ENCODE data around the gene FKBP8. TPM values are rescaled to one million over a fixed set of nuclear protein-coding genes. Genes with fewer than 3 reads are reported as not detected.
"Not testable (repeated sequence)": the region's sequence is repeated elsewhere in the genome, so short reads cannot be mapped to it uniquely, and the experiment has no call there.

FKBP8 gene
- polyA plus RNA-seq, 3 donors = 78.0 to 159 (median 81.2) TPM

GRCh38 chr19:18526316-18526715, 17.1 kb downstream of the FKBP8 start:
- WGBS (ENCODE audit: insufficient coverage) = 98% methylated on average over 4 of the region's 9 CpGs
- intact Hi-C loops (cut with micrococcal nuclease) = loop anchor here in 1 of 2 donors (5.0 kb wide), 1 partner anchor 41 kb away; no protein-coding TSS in a partner anchor

DNA sequence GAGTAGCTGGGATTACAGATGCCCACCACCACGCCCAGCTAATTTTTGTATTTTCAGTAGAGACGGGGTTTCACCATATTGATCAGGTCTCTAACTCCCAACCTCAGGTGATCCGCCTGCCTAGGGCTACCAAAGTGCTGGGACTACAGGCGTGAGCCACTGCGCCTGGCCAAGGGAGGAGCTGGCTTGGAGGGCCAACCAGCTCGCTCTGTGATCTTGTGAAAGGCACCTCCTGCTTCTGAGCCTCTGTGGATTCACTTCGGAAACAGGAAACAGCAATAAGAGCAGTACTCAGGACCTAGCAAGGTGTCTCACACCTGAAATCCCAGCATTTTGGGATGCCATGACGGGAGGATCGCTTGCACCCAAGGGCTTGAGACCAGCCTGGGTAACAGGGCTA, 19.5 kb downstream of the FKBP8 start:
- Histone ChIP-seq H3K9me3 (replicated peaks in 1 of 2; ENCODE audit: control insufficient read depth in 1 of 2, insufficient read depth in 1 of 2, low read length in 2 of 2) (no peaks in the 10 kb centered on the region), H3K79me2 (ENCODE audit: insufficient read depth, low read length) (peaks cover 31% of the 10 kb centered on the region), H4K20me1 (ENCODE audit: insufficient read depth, low read length) (peaks cover 29% of the 10 kb centered on the region), H3K4me2 (replicated peaks; ENCODE audit: extremely low read depth, low read length, poor library complexity, severe bottlenecking) (no peak overlapping the region), H3K27me3 (ENCODE audit: control insufficient read depth in 2 of 2, insufficient read depth in 2 of 2, low read length in 2 of 2) (no peaks in the 10 kb centered on the region), H3K4me3 (replicated peaks in 1 of 3; ENCODE audit: low read depth in 2 of 3, low read length in 3 of 3) (no peak overlapping the region), H3K4me1 (ENCODE audit: control insufficient read depth in 1 of 2, insufficient read depth in 2 of 2, low read length in 2 of 2) (peaks cover 21 to 24% of the 10 kb centered on the region in 2 donors), H3K9ac (ENCODE audit: insufficient read depth, low read length, poor library complexity, severe bottlenecking) (no peak overlapping the region), H3K36me3 (replicated peaks in 1 of 2; ENCODE audit: control insufficient read depth in 1 of 2, insufficient read depth in 2 of 2, low read length in 2 of 2) (no peaks in the 10 kb centered on the region), H3K27ac (ENCODE audit: low read depth in 1 of 2, low read length in 2 of 2) (no peak overlapping the region), H2AFZ (ENCODE audit: insufficient read depth, low read depth, low read length, poor library complexity, severe bottlenecking) (no peak overlapping the region)
- peak in 1 of 3 donors; percentile 5 for DNase-seq
- Mint-ChIP-seq H3K27ac (no peak overlapping the region), H3K9me3 (peaks cover 0 to 3% (median 0%) of the 10 kb centered on the region in 7 donors), H3K4me3 (no peak overlapping the region), H3K36me3 (peaks cover 2 to 4% of the 10 kb centered on the region in 2 donors), H3K4me1 (peaks cover 29% of the 10 kb centered on the region), H3K27me3 (ENCODE audit: low read depth in 3 of 3) (peaks cover 0 to 2% (median 0%) of the 10 kb centered on the region in 3 donors)
- 95% methylated on average over 8 of the region's 9 CpGs for WGBS (ENCODE audit: insufficient coverage)
- intact Hi-C loops (cut with micrococcal nuclease) = loop anchor here (2.0 to 5.0 kb wide), 4 partner anchors 33 to 393 kb away; partner anchors contain the start of genes COPE (in 1 of the 2), DDX49 (in 1 of the 2), KLHL26 (in 1 of the 2) and KXD1 (in 1 of the 2)
- no peak for TF ChIP-seq CTCF (IDR thresholded peaks at IDR 0.05)

More at GRCh38 chr19:18526316-18526715, 17.1 kb downstream of the FKBP8 start:
- H3K4me1 ChIP-seq (ENCODE audit: control insufficient read depth in 1 of 2, insufficient read depth in 2 of 2, low read length in 2 of 2) = peaks cover 5 to 8% of the 10 kb centered on the region in 2 donors
- H3K9me3 ChIP-seq (replicated peaks in 1 of 2; ENCODE audit: control insufficient read depth in 1 of 2, insufficient read depth in 1 of 2, low read length in 2 of 2) = no peaks in the 10 kb centered on the region
- Mint-ChIP-seq H3K27ac (peak overlapping the region in 3 of 7 donors; percentile 21 to 50 (median 28)), H3K4me1 (peaks cover 13% of the 10 kb centered on the region), H3K36me3 (peaks cover 4 to 7% of the 10 kb centered on the region in 2 donors), H3K4me3 (no peak overlapping the region), H3K9me3 (peaks cover 0 to 1% (median 0%) of the 10 kb centered on the region in 7 donors), H3K27me3 (ENCODE audit: low read depth in 3 of 3) (peaks cover 0 to 2% (median 0%) of the 10 kb centered on the region in 3 donors)
- H3K27ac ChIP-seq (ENCODE audit: low read depth in 1 of 2, low read length in 2 of 2) = no peak overlapping the region
- H3K27me3 ChIP-seq (ENCODE audit: control insufficient read depth in 2 of 2, insufficient read depth in 2 of 2, low read length in 2 of 2) = no peaks in the 10 kb centered on the region
- peaks cover 2% of the 10 kb centered on the region in 2 donors for H3K36me3 ChIP-seq (replicated peaks in 1 of 2; ENCODE audit: control insufficient read depth in 1 of 2, insufficient read depth in 2 of 2, low read length in 2 of 2)
- no peak for TF ChIP-seq CTCF (IDR thresholded peaks at IDR 0.05)
- no peak overlapping the region for H3K4me3 ChIP-seq (replicated peaks in 1 of 3; ENCODE audit: low read depth in 2 of 3, low read length in 3 of 3)
- H3K79me2 ChIP-seq (ENCODE audit: insufficient read depth, low read length) = peaks cover 6% of the 10 kb centered on the region
- no peak overlapping the region for H3K4me2 ChIP-seq (replicated peaks; ENCODE audit: extremely low read depth, low read length, poor library complexity, severe bottlenecking)
- no peak overlapping the region for H2AFZ ChIP-seq (ENCODE audit: insufficient read depth, low read depth, low read length, poor library complexity, severe bottlenecking)
- H4K20me1 ChIP-seq (ENCODE audit: insufficient read depth, low read length) = peaks cover 4% of the 10 kb centered on the region
- peak in 1 of 3 donors; percentile 3 for DNase-seq
- no peak overlapping the region for H3K9ac ChIP-seq (ENCODE audit: insufficient read depth, low read length, poor library complexity, severe bottlenecking)

DNA sequence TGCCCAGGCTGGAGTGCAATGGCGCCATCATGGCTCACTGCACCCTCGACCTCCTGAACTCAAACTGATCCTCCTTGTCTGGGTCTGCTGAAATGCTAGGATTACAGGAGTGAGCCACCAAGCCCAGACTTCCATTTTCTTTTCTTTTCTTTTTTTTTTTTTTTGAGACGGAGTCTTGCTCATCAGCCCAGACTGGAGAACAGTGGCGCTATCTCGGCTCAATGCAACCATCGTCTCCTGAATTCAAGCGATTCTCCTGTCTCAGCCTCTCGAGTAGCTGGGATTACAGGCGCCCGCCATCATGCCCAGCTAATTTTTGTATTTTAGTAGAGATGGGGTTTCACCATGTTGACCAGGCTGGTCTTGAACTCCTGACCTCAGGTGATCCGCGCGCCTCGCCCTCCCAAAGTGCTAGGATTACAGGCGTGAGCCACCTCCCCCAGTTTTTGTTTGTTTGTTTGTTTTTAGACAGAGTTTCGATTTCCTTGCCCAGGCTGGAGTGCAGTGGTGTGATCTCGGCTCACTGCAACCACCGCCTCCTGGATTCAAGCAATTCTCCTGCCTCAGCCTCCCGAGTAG, 20.4 kb downstream of the FKBP8 start:
- Histone ChIP-seq H3K4me1 (ENCODE audit: control insufficient read depth in 1 of 2, insufficient read depth in 2 of 2, low read length in 2 of 2) (peaks cover 30 to 33% of the 10 kb centered on the region in 2 donors), H3K27ac (ENCODE audit: low read depth in 1 of 2, low read length in 2 of 2) (peak overlapping the region; percentile 37 to 69), H3K4me3 (replicated peaks in 1 of 3; ENCODE audit: low read depth in 2 of 3, low read length in 3 of 3) (peak overlapping the region in 1 of 3 experiments; percentile 32), H3K4me2 (replicated peaks; ENCODE audit: extremely low read depth, low read length, poor library complexity, severe bottlenecking) (peak overlapping the region; percentile 39), H3K79me2 (ENCODE audit: insufficient read depth, low read length) (peaks cover 40% of the 10 kb centered on the region), H4K20me1 (ENCODE audit: insufficient read depth, low read length) (peaks cover 38% of the 10 kb centered on the region)
- H2AFZ ChIP-seq (ENCODE audit: insufficient read depth, low read depth, low read length, poor library complexity, severe bottlenecking); H3K27me3 ChIP-seq (ENCODE audit: control insufficient read depth in 2 of 2, insufficient read depth in 2 of 2, low read length in 2 of 2); H3K9me3 Mint-ChIP-seq; H3K27me3 Mint-ChIP-seq (ENCODE audit: low read depth in 3 of 3); H3K9ac ChIP-seq (ENCODE audit: insufficient read depth, low read length, poor library complexity, severe bottlenecking); H3K36me3 ChIP-seq (replicated peaks in 1 of 2; ENCODE audit: control insufficient read depth in 1 of 2, insufficient read depth in 2 of 2, low read length in 2 of 2); DNase-seq; H3K36me3 Mint-ChIP-seq; H3K9me3 ChIP-seq (replicated peaks in 1 of 2; ENCODE audit: control insufficient read depth in 1 of 2, insufficient read depth in 1 of 2, low read length in 2 of 2): not testable (repeated sequence)
- H3K4me1 Mint-ChIP-seq = peaks cover 38% of the 10 kb centered on the region
- H3K27ac Mint-ChIP-seq = peak overlapping the region; percentile 84 to 98 (median 94)
- peak overlapping the region; percentile 55 to 100 for H3K4me3 Mint-ChIP-seq
- intact Hi-C loops (cut with micrococcal nuclease) = loop anchor here (1.0 to 5.0 kb wide), 7 partner anchors 34 to 394 kb away; partner anchors contain the start of genes KXD1 (in 2 of the 2), COPE (in 1 of the 2), DDX49 (in 1 of the 2) and KLHL26 (in 1 of the 2)
- 83% methylated on average over 14 of the region's 19 CpGs for WGBS (ENCODE audit: insufficient coverage)
